K562 (cell line): ENCODE results near the gene UHMK1. TPM values are rescaled to one million over a fixed set of nuclear protein-coding genes. Genes with fewer than 3 reads are reported as not detected.

ENCODE experiments used
- ARHGAP35 ChIP-seq: fragments of 450-650 bp; IDR thresholded peaks from 2 replicates; pipeline ENCODE4 v1.6.1; 2018; ENCODE audit not compliant: partially characterized antibody
- CXXC5 ChIP-seq: fragments of 250-450 bp; sonication (Bioruptor Pico); IDR thresholded peaks from 2 replicates; pipeline ENCODE4 v1.8.0; 2022; ENCODE audit warnings: inconsistent platforms, mild to moderate bottlenecking, moderate library complexity
- ETV6 ChIP-seq, 3 experiments: fragments of 150-350 bp in 1 of 3; sonication (generic) in 1 of 3; formaldehyde crosslinking in 1 of 3; IDR thresholded peaks; 2 replicates each; pipeline versions ENCODE4 v1.6.1 to v1.8.0; 2014 to 2022; ENCODE audit warnings: borderline replicate concordance in 2 of 3, low read depth in 2 of 3, antibody characterized with exemption in 1 of 3, low read length in 1 of 3, mild to moderate bottlenecking in 1 of 3, missing genetic modification reagents in 1 of 3
- L3MBTL2 ChIP-seq: fragments of 450-650 bp; IDR thresholded peaks from 2 replicates; pipeline ENCODE4 v1.6.1; 2016; ENCODE audit warnings: mild to moderate bottlenecking, moderate library complexity
- MEF2A ChIP-seq: IDR thresholded peaks from 2 replicates; pipeline ENCODE4 v1.6.1; 2011; ENCODE audit warnings: low read depth, mild to moderate bottlenecking, low read length, moderate library complexity; ENCODE audit not compliant: control insufficient read depth
- NFE2L1 ChIP-seq: fragments of 450-650 bp; IDR thresholded peaks from 2 replicates; pipeline ENCODE4 v1.6.1; 2016; ENCODE audit warnings: missing genetic modification characterization, low read depth, mild to moderate bottlenecking, missing compliant biosample characterization, moderate library complexity, borderline replicate concordance
- PHB ChIP-seq: fragments of 250-450 bp; sonication (Bioruptor Pico); IDR thresholded peaks from 2 replicates; pipeline ENCODE4 v1.5.0; 2021
- TAF9B ChIP-seq: fragments of 450-650 bp; IDR thresholded peaks from 2 replicates; pipeline ENCODE4 v1.6.1; 2018; ENCODE audit warnings: mild to moderate bottlenecking; ENCODE audit not compliant: partially characterized antibody
- ZNF174 ChIP-seq: fragments of 250-450 bp; sonication (Bioruptor Pico); IDR thresholded peaks from 2 replicates; pipeline ENCODE4 v1.4.0; 2020; ENCODE audit warnings: mild to moderate bottlenecking
- polyA plus RNA-seq, 8 experiments: library from polyadenylated mRNA; depleted of rRNA in 4 of 8; stranded (reverse) in 5 of 8; unstranded in 3 of 8; fragments of >200 nt; fragmentation: Nextera tagmentation in 2 of 8; fragmentation: Illumina TruSeq in 1 of 8; extraction: Ambion mirVana in 2 of 8; extraction: Trizol in 1 of 8; gene quantifications; 2 replicates each; pipeline versions ENCODE4 v1.2.1 to v1.2.3, GENCODE V29; 2011 to 2014; ENCODE audit warnings: inconsistent platforms in 1 of 8, missing spikeins in 1 of 8
- total RNA-seq, 7 experiments: library from RNA; depleted of rRNA in 6 of 7; stranded (reverse); fragments of >200 nt in 6 of 7; fragmentation: Illumina TruSeq in 2 of 7; extraction: Trizol in 2 of 7; gene quantifications; 2 replicates each; pipeline versions ENCODE4 v1.2.1 to v1.2.3, GENCODE V29; 2011 to 2021; ENCODE audit warnings: low replicate concordance in 1 of 7
- TF ChIP-seq, protein P1 (sequence below), 2 experiments: fragments of 450-650 bp; formaldehyde crosslinking in 1 of 2; IDR thresholded peaks; 2 replicates each; pipeline versions ENCODE4 v1.4.0 to v1.6.1; 2014 to 2020; ENCODE audit warnings: mild to moderate bottlenecking in 2 of 2, borderline replicate concordance in 1 of 2, low read depth in 1 of 2
- TF ChIP-seq, protein P2 (sequence below), 3 experiments: IDR thresholded peaks in 2 of 3; conservative IDR thresholded peaks in 1 of 3; 2 replicates each; pipeline ENCODE4 v1.5.1; 2011 to 2012; ENCODE audit warnings: low read length in 3 of 3, mild to moderate bottlenecking in 3 of 3, control low read depth in 2 of 3, improper control_type of control experiment in 1 of 3, inconsistent platforms in 1 of 3, low read depth in 1 of 3, mixed read lengths in 1 of 3, moderate library complexity in 1 of 3; ENCODE audit not compliant: insufficient read depth in 2 of 3
- TF ChIP-seq, protein P3 (sequence below): sonication (generic); formaldehyde crosslinking; IDR thresholded peaks from 2 replicates; pipeline ENCODE4 v1.8.1; 2023; ENCODE audit warnings: mild to moderate bottlenecking, missing genetic modification reagents

Gene UHMK1
- total and polyA plus RNA-seq, 9 of the 15 experiments (the other 6 are each of a cell fraction or from before 2014, with no cell fraction given) = 13.1 to 72.4 (median 38.3) TPM

DNA sequence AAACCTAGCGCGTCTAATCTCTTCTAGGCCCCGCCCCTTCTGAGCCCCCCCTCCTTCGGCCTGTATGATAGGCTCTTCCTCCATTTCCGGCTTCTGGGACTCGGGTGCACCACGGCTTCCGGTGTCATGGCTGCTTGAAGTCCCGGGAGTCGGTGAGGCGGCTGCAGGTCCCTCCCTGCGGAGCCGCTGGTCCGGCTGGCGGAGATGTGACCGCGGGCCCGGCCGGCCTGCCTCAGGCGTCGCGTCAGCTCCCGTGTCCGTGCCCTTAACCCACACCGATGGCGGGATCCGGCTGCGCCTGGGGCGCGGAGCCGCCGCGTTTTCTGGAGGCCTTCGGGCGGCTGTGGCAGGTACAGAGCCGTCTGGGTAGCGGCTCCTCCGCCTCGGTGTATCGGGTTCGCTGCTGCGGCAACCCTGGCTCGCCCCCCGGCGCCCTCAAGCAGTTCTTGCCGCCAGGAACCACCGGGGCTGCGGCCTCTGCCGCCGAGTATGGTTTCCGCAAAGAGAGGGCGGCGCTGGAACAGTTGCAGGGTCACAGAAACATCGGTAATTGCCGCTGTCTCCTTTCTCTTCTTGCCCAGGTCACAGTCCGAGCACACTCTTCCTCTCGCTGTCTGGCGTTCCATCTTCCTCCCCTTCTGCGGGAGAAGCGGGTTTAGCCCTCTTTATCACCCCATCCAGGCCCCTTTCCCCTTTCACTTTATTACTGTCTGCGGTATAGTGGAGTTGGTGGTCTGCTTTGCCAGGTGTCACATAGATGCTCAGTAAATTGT lies at the start of gene UHMK1 (continued):
- TF ChIP-seq, protein P1, sequence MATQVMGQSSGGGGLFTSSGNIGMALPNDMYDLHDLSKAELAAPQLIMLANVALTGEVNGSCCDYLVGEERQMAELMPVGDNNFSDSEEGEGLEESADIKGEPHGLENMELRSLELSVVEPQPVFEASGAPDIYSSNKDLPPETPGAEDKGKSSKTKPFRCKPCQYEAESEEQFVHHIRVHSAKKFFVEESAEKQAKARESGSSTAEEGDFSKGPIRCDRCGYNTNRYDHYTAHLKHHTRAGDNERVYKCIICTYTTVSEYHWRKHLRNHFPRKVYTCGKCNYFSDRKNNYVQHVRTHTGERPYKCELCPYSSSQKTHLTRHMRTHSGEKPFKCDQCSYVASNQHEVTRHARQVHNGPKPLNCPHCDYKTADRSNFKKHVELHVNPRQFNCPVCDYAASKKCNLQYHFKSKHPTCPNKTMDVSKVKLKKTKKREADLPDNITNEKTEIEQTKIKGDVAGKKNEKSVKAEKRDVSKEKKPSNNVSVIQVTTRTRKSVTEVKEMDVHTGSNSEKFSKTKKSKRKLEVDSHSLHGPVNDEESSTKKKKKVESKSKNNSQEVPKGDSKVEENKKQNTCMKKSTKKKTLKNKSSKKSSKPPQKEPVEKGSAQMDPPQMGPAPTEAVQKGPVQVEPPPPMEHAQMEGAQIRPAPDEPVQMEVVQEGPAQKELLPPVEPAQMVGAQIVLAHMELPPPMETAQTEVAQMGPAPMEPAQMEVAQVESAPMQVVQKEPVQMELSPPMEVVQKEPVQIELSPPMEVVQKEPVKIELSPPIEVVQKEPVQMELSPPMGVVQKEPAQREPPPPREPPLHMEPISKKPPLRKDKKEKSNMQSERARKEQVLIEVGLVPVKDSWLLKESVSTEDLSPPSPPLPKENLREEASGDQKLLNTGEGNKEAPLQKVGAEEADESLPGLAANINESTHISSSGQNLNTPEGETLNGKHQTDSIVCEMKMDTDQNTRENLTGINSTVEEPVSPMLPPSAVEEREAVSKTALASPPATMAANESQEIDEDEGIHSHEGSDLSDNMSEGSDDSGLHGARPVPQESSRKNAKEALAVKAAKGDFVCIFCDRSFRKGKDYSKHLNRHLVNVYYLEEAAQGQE (IDR thresholded peaks at IDR 0.05; ENCODE audit: borderline replicate concordance) = no peak
- TF ChIP-seq, protein P1 (CRISPR knock-in tag; IDR thresholded peaks at IDR 0.05; ENCODE audit: low read depth) = 0 out of 2 replicates have a peak, but pooled peaks have one; percentile 60
- TF ChIP-seq ETV6 (IDR thresholded peaks at IDR 0.05; ENCODE audit: borderline replicate concordance in 1 of 2, low read depth in 2 of 2, low read length in 1 of 2) (no peak), ETV6 (CRISPR knock-in tag; IDR thresholded peaks at IDR 0.05; ENCODE audit: borderline replicate concordance) (0 out of 2 replicates have a peak, but pooled peaks have one; percentile 18), ARHGAP35 (no peak), NFE2L1 (tag) (no peak), L3MBTL2 (no peak; the same call in 1 of the 2 replicates), TAF9B (peak; percentile 92), MEF2A (no peak), PHB (CRISPR knock-in tag) (0 out of 2 replicates have a peak, but pooled peaks have one; percentile 54), ZNF174 (CRISPR knock-in tag) (no peak), CXXC5 (CRISPR knock-in tag) (peak; percentile 53)
- TF ChIP-seq, protein P2, sequence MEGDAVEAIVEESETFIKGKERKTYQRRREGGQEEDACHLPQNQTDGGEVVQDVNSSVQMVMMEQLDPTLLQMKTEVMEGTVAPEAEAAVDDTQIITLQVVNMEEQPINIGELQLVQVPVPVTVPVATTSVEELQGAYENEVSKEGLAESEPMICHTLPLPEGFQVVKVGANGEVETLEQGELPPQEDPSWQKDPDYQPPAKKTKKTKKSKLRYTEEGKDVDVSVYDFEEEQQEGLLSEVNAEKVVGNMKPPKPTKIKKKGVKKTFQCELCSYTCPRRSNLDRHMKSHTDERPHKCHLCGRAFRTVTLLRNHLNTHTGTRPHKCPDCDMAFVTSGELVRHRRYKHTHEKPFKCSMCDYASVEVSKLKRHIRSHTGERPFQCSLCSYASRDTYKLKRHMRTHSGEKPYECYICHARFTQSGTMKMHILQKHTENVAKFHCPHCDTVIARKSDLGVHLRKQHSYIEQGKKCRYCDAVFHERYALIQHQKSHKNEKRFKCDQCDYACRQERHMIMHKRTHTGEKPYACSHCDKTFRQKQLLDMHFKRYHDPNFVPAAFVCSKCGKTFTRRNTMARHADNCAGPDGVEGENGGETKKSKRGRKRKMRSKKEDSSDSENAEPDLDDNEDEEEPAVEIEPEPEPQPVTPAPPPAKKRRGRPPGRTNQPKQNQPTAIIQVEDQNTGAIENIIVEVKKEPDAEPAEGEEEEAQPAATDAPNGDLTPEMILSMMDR (IDR thresholded peaks at IDR 0.05 in 2 of 3, conservative IDR thresholded peaks at IDR 0.05 in 1 of 3; ENCODE audit: insufficient read depth in 2 of 3, low read depth in 1 of 3, low read length in 3 of 3) = no peak
- TF ChIP-seq, protein P3, sequence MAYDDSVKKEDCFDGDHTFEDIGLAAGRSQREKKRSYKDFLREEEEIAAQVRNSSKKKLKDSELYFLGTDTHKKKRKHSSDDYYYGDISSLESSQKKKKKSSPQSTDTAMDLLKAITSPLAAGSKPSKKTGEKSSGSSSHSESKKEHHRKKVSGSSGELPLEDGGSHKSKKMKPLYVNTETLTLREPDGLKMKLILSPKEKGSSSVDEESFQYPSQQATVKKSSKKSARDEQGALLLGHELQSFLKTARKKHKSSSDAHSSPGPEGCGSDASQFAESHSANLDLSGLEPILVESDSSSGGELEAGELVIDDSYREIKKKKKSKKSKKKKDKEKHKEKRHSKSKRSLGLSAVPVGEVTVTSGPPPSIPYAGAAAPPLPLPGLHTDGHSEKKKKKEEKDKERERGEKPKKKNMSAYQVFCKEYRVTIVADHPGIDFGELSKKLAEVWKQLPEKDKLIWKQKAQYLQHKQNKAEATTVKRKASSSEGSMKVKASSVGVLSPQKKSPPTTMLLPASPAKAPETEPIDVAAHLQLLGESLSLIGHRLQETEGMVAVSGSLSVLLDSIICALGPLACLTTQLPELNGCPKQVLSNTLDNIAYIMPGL (CRISPR knock-in tag) = peak; percentile 45; the same call in 1 of the 2 replicates
